ENCODE results near the gene RNU6-1.

DNA sequence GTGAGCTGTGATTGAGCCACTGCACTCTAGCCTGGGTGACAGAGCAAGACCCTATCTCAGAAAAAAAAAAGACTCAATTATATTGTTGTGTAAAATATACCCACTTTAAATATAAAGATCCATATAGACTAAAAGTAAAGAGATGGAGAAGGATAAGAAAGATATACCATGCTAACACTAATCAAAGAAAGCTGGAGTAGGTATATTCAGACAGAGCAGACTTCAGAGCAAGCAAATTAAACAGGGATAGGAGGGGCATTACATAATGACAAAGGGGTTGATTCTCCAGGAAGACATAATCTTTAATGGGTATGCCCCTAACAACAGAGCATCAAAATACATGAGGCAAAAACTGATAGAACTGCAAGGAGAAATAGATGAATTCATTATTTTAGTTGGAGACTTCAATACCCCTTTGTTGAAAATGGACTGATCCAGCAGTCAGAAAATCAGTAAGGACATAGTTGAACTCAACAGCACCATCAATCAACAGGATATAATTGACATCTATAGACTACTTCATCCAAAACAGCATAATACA is 31.1 kb upstream of the RNU6-1 start:
- no peak for TF ChIP-seq EZH2 (IDR thresholded peaks at IDR 0.05; ENCODE audit: borderline replicate concordance)
- TF ChIP-seq, protein P1, sequence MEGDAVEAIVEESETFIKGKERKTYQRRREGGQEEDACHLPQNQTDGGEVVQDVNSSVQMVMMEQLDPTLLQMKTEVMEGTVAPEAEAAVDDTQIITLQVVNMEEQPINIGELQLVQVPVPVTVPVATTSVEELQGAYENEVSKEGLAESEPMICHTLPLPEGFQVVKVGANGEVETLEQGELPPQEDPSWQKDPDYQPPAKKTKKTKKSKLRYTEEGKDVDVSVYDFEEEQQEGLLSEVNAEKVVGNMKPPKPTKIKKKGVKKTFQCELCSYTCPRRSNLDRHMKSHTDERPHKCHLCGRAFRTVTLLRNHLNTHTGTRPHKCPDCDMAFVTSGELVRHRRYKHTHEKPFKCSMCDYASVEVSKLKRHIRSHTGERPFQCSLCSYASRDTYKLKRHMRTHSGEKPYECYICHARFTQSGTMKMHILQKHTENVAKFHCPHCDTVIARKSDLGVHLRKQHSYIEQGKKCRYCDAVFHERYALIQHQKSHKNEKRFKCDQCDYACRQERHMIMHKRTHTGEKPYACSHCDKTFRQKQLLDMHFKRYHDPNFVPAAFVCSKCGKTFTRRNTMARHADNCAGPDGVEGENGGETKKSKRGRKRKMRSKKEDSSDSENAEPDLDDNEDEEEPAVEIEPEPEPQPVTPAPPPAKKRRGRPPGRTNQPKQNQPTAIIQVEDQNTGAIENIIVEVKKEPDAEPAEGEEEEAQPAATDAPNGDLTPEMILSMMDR (IDR thresholded peaks at IDR 0.05; ENCODE audit: poor library complexity), result no peak
